H1 (cell line): Measurements from ENCODE around the gene ADD3. TPM values are rescaled to one million over a fixed set of nuclear protein-coding genes. Genes with fewer than 3 reads are reported as not detected.

ENCODE experiments used
- CTCF ChIA-PET: fragments of 300-600 bp; sonication (Branson Sonifier 250); formaldehyde crosslinking; loops from one replicate; lab custom pipeline; 2021; ENCODE audit not compliant: partially characterized antibody; lab: Charles Lee
- POLR2A ChIA-PET: fragments of 300-600 bp; sonication (Branson Sonifier 250); formaldehyde crosslinking; loops from one replicate; lab custom pipeline; 2021; ENCODE audit warnings: inconsistent platforms; ENCODE audit not compliant: partially characterized antibody; lab: Charles Lee
- DNase-seq, 2 experiments: peaks; one replicate each; pipeline versions ENCODE4 v3.0.0 to v3.0.0-alpha.2; 2010 to 2022; ENCODE audit warnings: low spot score in 2 of 2, low read depth in 1 of 2, mixed read lengths in 1 of 2
- FAIRE-seq: peaks from 2 replicates; lab custom pipeline; 2011; peaks lifted over from hg19 to GRCh38; lab: Jason Lieb, UNC
- H2AFZ ChIP-seq: 2 replicates; pipeline ENCODE4 v1.8.1; 2012; ENCODE audit warnings: low read length, inconsistent platforms
- H2AK5ac ChIP-seq: 2 replicates; pipeline ENCODE4 v1.6.1; 2013; ENCODE audit warnings: low read depth, low read length
- H2BK120ac ChIP-seq: replicated peaks from 2 replicates; pipeline ENCODE3; 2013; ENCODE audit warnings: low read depth, low read length, inconsistent platforms
- H2BK12ac ChIP-seq: 2 replicates; pipeline ENCODE4 v1.6.1; 2013; ENCODE audit warnings: low read depth, low read length
- H2BK15ac ChIP-seq: 2 replicates; pipeline ENCODE4 v1.6.1; 2013; ENCODE audit warnings: low read length
- H2BK20ac ChIP-seq: 2 replicates; pipeline ENCODE4 v1.6.1; 2013; ENCODE audit warnings: low read length
- H2BK5ac ChIP-seq: 2 replicates; pipeline ENCODE4 v1.6.1; 2013; ENCODE audit warnings: low read depth, low read length
- H3K14ac ChIP-seq: 2 replicates; pipeline ENCODE4 v1.6.1; 2013; ENCODE audit warnings: inconsistent platforms; ENCODE audit not compliant: insufficient read length
- H3K18ac ChIP-seq: 2 replicates; pipeline ENCODE4 v1.6.1; 2013; ENCODE audit warnings: low read length; ENCODE audit errors: extremely low read depth
- H3K23ac ChIP-seq: 2 replicates; pipeline ENCODE4 v1.6.1; 2013; ENCODE audit warnings: inconsistent platforms; ENCODE audit not compliant: insufficient read length
- H3K23me2 ChIP-seq: 2 replicates; pipeline ENCODE4 v1.6.1; 2013; ENCODE audit warnings: low read depth, low read length
- H3K27ac ChIP-seq: 2 replicates; pipeline ENCODE4 v1.6.1; 2011; ENCODE audit warnings: low read depth, low read length, inconsistent platforms
- H3K27me3 ChIP-seq, 4 experiments: replicated peaks in 1 of 4; 1 replicate in 1 of 4; 2 replicates in 3 of 4; pipeline versions ENCODE4 v1.6.1 to v1.8.1; 2011 to 2013; ENCODE audit warnings: low read length in 3 of 4, mild to moderate bottlenecking in 3 of 4, inconsistent platforms in 2 of 4, mixed read lengths in 2 of 4, moderate library complexity in 1 of 4; ENCODE audit not compliant: control insufficient read depth in 3 of 4, insufficient read depth in 3 of 4; ENCODE audit errors: extremely low read depth in 1 of 4
- H3K36me3 ChIP-seq, 4 experiments: 2 replicates each; pipeline versions ENCODE4 v1.6.1 to v1.8.1; 2011 to 2013; ENCODE audit warnings: mild to moderate bottlenecking in 4 of 4, low read length in 3 of 4, moderate library complexity in 2 of 4, control low read depth in 1 of 4, inconsistent platforms in 1 of 4; ENCODE audit not compliant: insufficient read depth in 4 of 4, control insufficient read depth in 2 of 4
- H3K4ac ChIP-seq: replicated peaks from 2 replicates; pipeline ENCODE3; 2013; ENCODE audit warnings: low read length, low read depth, mixed read lengths, inconsistent platforms; ENCODE audit not compliant: insufficient read length
- H3K4me1 ChIP-seq, 4 experiments: replicated peaks in 1 of 4; 1 replicate in 1 of 4; 2 replicates in 3 of 4; pipeline versions ENCODE4 v1.6.1 to v1.8.1; 2011 to 2013; ENCODE audit warnings: low read length in 3 of 4, inconsistent platforms in 2 of 4, mixed read lengths in 1 of 4; ENCODE audit not compliant: insufficient read depth in 4 of 4, control insufficient read depth in 3 of 4
- H3K4me2 ChIP-seq, 2 experiments: 2 replicates each; pipeline versions ENCODE4 v1.6.1 to v1.8.1; 2011 to 2013; ENCODE audit warnings: low read depth in 2 of 2, low read length in 2 of 2, control low read depth in 1 of 2, inconsistent platforms in 1 of 2, mild to moderate bottlenecking in 1 of 2; ENCODE audit not compliant: insufficient read depth in 1 of 2
- H3K4me3 ChIP-seq, 4 experiments: fragments of 200-600, 300-600 bp in 1 of 4; sonication (generic), shearing (Covaris generic), sonication (Bioruptor Twin) in 1 of 4; 2 replicates each; pipeline versions ENCODE4 v1.5.1 to v1.8.1; 2011 to 2016; ENCODE audit warnings: low read length in 4 of 4, low read depth in 3 of 4, control low read depth in 2 of 4, inconsistent platforms in 2 of 4, mild to moderate bottlenecking in 2 of 4, mixed read lengths in 1 of 4, moderate library complexity in 1 of 4; ENCODE audit not compliant: insufficient read depth in 2 of 4; ENCODE audit errors: extremely low read depth in 1 of 4
- H3K56ac ChIP-seq: replicated peaks from 2 replicates; pipeline ENCODE3; 2013; ENCODE audit warnings: low read depth, mild to moderate bottlenecking, mixed read lengths, low read length, inconsistent platforms; ENCODE audit not compliant: insufficient read length
- H3K79me1 ChIP-seq: 2 replicates; pipeline ENCODE4 v1.6.1; 2013; ENCODE audit warnings: low read depth, low read length, control low read depth
- H3K79me2 ChIP-seq, 2 experiments: 2 replicates each; pipeline versions ENCODE4 v1.6.1 to v1.8.1; 2012 to 2013; ENCODE audit warnings: low read length in 2 of 2, mild to moderate bottlenecking in 2 of 2, inconsistent platforms in 1 of 2; ENCODE audit not compliant: insufficient read depth in 2 of 2, control insufficient read depth in 1 of 2
- H3K9ac ChIP-seq, 4 experiments: replicated peaks in 1 of 4; 1 replicate in 1 of 4; 2 replicates in 3 of 4; pipeline versions ENCODE4 v1.6.1 to v1.8.1; 2011 to 2013; ENCODE audit warnings: low read depth in 3 of 4, low read length in 3 of 4, control low read depth in 2 of 4, mild to moderate bottlenecking in 2 of 4, moderate library complexity in 2 of 4, inconsistent platforms in 1 of 4; ENCODE audit errors: extremely low read depth in 1 of 4
- H3K9me3 ChIP-seq, 2 experiments: 2 replicates each; pipeline versions ENCODE4 v1.6.1 to v1.8.1; 2012 to 2013; ENCODE audit warnings: mild to moderate bottlenecking in 2 of 2, moderate library complexity in 2 of 2, control low read depth in 1 of 2, inconsistent platforms in 1 of 2, low read depth in 1 of 2, low read length in 1 of 2, mixed read lengths in 1 of 2; ENCODE audit not compliant: insufficient read depth in 2 of 2
- H4K20me1 ChIP-seq, 2 experiments: replicated peaks in 1 of 2; 2 replicates each; pipeline versions ENCODE3 to v1.8.1; 2011 to 2013; ENCODE audit warnings: inconsistent platforms in 2 of 2, low read length in 2 of 2, mild to moderate bottlenecking in 1 of 2; ENCODE audit not compliant: insufficient read depth in 2 of 2, control insufficient read depth in 1 of 2
- H4K5ac ChIP-seq: 2 replicates; pipeline ENCODE4 v1.6.1; 2013; ENCODE audit warnings: low read length, low read depth, mixed read lengths, inconsistent platforms; ENCODE audit not compliant: insufficient read length
- H4K8ac ChIP-seq: 2 replicates; pipeline ENCODE4 v1.8.0; 2013; ENCODE audit warnings: mild to moderate bottlenecking, moderate library complexity, low read length, inconsistent platforms; ENCODE audit not compliant: insufficient read depth; ENCODE audit errors: extremely low read depth
- H4K91ac ChIP-seq: replicated peaks from 2 replicates; pipeline ENCODE3; 2013; ENCODE audit warnings: low read length, mixed read lengths, inconsistent platforms; ENCODE audit not compliant: insufficient read length
- CEBPB ChIP-seq: IDR thresholded peaks from 2 replicates; pipeline ENCODE4 v1.6.1; 2012; ENCODE audit warnings: low read depth, low read length
- EGR1 ChIP-seq: IDR thresholded peaks from 2 replicates; pipeline ENCODE4 v1.6.1; 2011; ENCODE audit warnings: low read depth, low read length, borderline replicate concordance
- KDM5A ChIP-seq: fragments of 200-600 bp; IDR thresholded peaks from 2 replicates; pipeline ENCODE4 v1.7.1; 2012; ENCODE audit warnings: mild to moderate bottlenecking, low read length, inconsistent platforms, mixed read lengths
- NANOG ChIP-seq: IDR thresholded peaks from 2 replicates; pipeline ENCODE4 v1.6.1; 2011; ENCODE audit warnings: low read length, low read depth, mild to moderate bottlenecking, inconsistent platforms; ENCODE audit not compliant: insufficient read depth, poor library complexity, severe bottlenecking
- RXRA ChIP-seq: IDR thresholded peaks from 2 replicates; pipeline ENCODE4 v1.6.1; 2011; ENCODE audit warnings: low read depth, mild to moderate bottlenecking, low read length, moderate library complexity; ENCODE audit not compliant: insufficient read depth
- SP4 ChIP-seq: IDR thresholded peaks from 2 replicates; pipeline ENCODE4 v1.6.1; 2012; ENCODE audit warnings: low read length, inconsistent platforms
- SUZ12 ChIP-seq: fragments of 200-600 bp; sonication (generic); IDR thresholded peaks from 2 replicates; pipeline ENCODE4 v1.6.1; 2012; ENCODE audit warnings: mild to moderate bottlenecking, inconsistent platforms, low read length, moderate library complexity, mixed read lengths
- YY1 ChIP-seq: IDR thresholded peaks from 2 replicates; pipeline ENCODE4 v1.6.1; 2011; ENCODE audit warnings: low read depth, mild to moderate bottlenecking, low read length
- WGBS, 2 experiments: shearing (Covaris generic) in 1 of 2; methylation state at CpG; one replicate each; pipeline versions ENCODE4 v1.1.6 to v1.1.7; 2013 to 2015; ENCODE audit warnings: low lambda C conversion rate in 2 of 2, mixed read lengths in 2 of 2, inconsistent platforms in 1 of 2, low coverage in 1 of 2, missing lambda C conversion rate in 1 of 2; ENCODE audit not compliant: insufficient replicate concordance in 2 of 2, insufficient coverage in 1 of 2, insufficient read length in 1 of 2; ENCODE audit errors: extremely low coverage in 1 of 2, missing lambda C conversion rate in 1 of 2; 5-methylcytosine and 5-hydroxymethylcytosine counted together
- polyA plus RNA-seq, 7 experiments: library from polyadenylated mRNA; depleted of rRNA in 3 of 7; stranded (reverse) in 5 of 7; unstranded in 2 of 7; fragments of >200 nt in 5 of 7; fragments of 200-250 nt in 2 of 7; gene quantifications; 1 replicate in 5 of 7; 2 replicates in 1 of 7; 4 replicates in 1 of 7; pipeline versions ENCODE4 v1.2.1 to v1.2.3, GENCODE V29; 2011 to 2013; ENCODE audit warnings: missing spikeins in 2 of 7, mixed read lengths in 2 of 7
- total RNA-seq: library from RNA; stranded (reverse); fragmentation: NEBNext Ultra II Directional; extraction: Animal tissue kit (Norgen Biotek cat#: 25700); gene quantifications from 2 replicates; pipeline ENCODE4 v1.2.1, GENCODE V29; 2021
- TF ChIP-seq, protein P1 (sequence below): IDR thresholded peaks from 2 replicates; pipeline ENCODE4 v1.6.1; 2011; ENCODE audit warnings: low read depth, mild to moderate bottlenecking, low read length; ENCODE audit not compliant: insufficient read depth

ADD3 gene
- total and polyA plus RNA-seq, 2 of the 8 experiments (the other 6 are each of a cell fraction or from before 2014, with no cell fraction given), result 44.7 to 85.6 TPM

DNA sequence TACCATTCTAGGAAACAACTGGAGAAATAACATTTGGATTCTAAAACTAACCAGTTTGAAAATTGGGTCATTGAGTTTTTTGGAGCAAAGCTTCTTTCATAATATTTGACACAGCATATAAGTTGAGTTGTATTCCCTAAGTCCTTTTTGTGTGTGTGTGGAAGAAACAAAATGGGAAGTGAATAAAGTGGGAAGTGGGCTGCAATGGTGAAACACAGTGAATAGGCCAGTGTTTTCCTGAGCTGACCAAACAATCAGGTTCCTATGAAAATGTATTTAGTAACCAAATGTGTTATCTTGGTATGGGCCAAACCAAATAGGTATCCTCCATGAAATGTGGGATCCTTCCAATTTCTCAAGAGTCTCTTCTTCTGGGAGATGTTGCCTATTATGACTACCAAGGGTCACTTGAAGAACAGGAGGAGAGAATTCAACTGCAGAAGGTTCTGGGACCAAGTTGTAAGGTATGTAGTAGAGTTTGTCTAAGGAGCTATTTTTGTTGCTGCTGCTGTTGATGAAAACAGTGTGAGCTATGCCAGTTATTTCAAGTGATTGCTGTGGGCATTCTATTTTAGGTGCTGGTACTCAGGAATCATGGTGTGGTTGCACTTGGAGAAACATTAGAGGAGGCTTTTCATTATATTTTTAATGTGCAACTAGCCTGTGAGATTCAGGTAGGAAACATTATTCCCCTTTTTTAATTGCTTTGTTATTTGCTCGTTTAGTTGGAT lies 111.3 kb downstream of the ADD3 start:
- Histone ChIP-seq H3K36me3 (peaks cover 0 to 43% (median 27%) of the 10 kb centered on the region in 4 experiments; a peak in 6 of 8 replicates), H2BK15ac (no peak overlapping the region)

More for the DNA sequence above, 111.3 kb downstream of the ADD3 start:
- H3K9ac ChIP-seq, result no peak overlapping the region
- no peak overlapping the region for H4K5ac ChIP-seq
- no peaks in the 10 kb centered on the region for H3K4me1 ChIP-seq
- H2BK120ac ChIP-seq, result no peak overlapping the region
- no peak overlapping the region for H3K56ac ChIP-seq
- no peaks in the 10 kb centered on the region for H4K20me1 ChIP-seq
- H3K9me3 ChIP-seq, result no peaks in the 10 kb centered on the region
- DNase-seq (no peak), FAIRE-seq (no peak)
- no peaks in the 10 kb centered on the region for H3K23me2 ChIP-seq
- H3K4me2 ChIP-seq, result no peak overlapping the region
- H3K79me2 ChIP-seq, result no peaks in the 10 kb centered on the region
- no peak overlapping the region for H2BK20ac ChIP-seq
- no peak overlapping the region for H3K23ac ChIP-seq
- H2BK5ac ChIP-seq, result no peak overlapping the region
- no peak overlapping the region for H2AK5ac ChIP-seq
- H4K91ac ChIP-seq, result no peak overlapping the region
- POLR2A ChIA-PET, result interaction anchor here (1.1 kb wide), 1 partner anchor 14 kb away, joined by 3 read pairs; no protein-coding TSS in a partner anchor
- no peak overlapping the region for H3K27ac ChIP-seq
- CTCF ChIA-PET, result interaction anchor here (1.2 to 2.1 kb wide), 3 partner anchors 14 to 235 kb away, joined by 3 to 13 read pairs (median 6); no protein-coding TSS in a partner anchor
- H3K27me3 ChIP-seq, result no peaks in the 10 kb centered on the region
- no peak overlapping the region for H3K14ac ChIP-seq
- WGBS, 2 experiments, result 91% methylated on average over 1 of the region's 1 CpG; no CpG with 5 or more reads in 1 of the 2 experiments
- no peak overlapping the region for H3K18ac ChIP-seq
- no peak for TF ChIP-seq YY1
- no peak for TF ChIP-seq NANOG
- no peak for TF ChIP-seq KDM5A
- no peak for TF ChIP-seq SUZ12
- no peak for TF ChIP-seq EGR1
- TF ChIP-seq, protein P1, sequence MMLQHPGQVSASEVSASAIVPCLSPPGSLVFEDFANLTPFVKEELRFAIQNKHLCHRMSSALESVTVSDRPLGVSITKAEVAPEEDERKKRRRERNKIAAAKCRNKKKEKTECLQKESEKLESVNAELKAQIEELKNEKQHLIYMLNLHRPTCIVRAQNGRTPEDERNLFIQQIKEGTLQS, result no peak
- TF ChIP-seq RXRA, result no peak
- TF ChIP-seq CEBPB, result no peak
- no peak for TF ChIP-seq SP4
- no peak overlapping the region for H3K4ac ChIP-seq
- no peaks in the 10 kb centered on the region for H3K79me1 ChIP-seq
- no peak overlapping the region for H3K4me3 ChIP-seq
- no peak overlapping the region for H4K8ac ChIP-seq
- no peak overlapping the region for H2BK12ac ChIP-seq
- no peak overlapping the region for H2AFZ ChIP-seq
